AG08396 (cell line): ENCODE data around the gene C19orf44.
"Not testable (repeated sequence)": the region's sequence is repeated elsewhere in the genome, so short reads cannot be mapped to it uniquely, and the experiment has no call there.

ENCODE experiments used
- DNase-seq: peaks from one replicate; pipeline ENCODE4 v3.0.0; 2012; ENCODE audit warnings: low spot score, mixed read lengths

The C19orf44 gene

GRCh38 chr19:16537111-16537510 lies 40.9 kb downstream of the C19orf44 start:
- DNase-seq = no peak

- DNase-seq = no peak
Measured at GRCh38 chr19:16540948-16541347, 44.8 kb downstream of the C19orf44 start.

DNA sequence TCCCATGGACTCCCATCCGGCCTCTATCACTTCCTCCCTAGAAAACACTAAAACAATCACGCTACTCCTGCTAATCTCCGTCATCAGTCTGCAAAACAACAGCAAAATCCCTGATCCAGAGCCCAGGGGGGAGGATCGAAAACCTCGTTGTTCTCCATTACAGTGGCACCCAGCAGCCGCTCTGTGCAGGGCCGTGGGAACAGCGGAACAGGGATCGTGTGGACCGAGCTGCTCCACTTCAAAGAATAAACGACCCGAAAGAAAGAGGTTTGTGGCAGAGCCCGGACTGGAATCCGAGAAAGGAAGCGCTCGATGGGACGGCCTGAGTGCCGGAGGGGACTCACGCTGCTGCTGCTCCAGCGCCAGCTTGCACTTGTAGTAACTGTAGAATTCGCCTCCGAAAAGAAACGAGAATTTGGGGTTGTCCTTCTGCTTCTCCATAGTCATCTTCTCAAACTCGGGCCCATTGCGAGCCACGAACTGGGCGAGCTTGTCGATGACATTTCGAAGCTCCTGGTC lies 45.4 kb downstream of the C19orf44 start:
- DNase-seq = peak; percentile 48

- peak; percentile 99 for DNase-seq
Measured at GRCh38 chr19:16542045-16542909, 46.1 kb downstream of the C19orf44 start, which contains the start of gene CHERP. Gene CHERP, minus strand, starts transcription at chr19:16542437. Its CDS starts 59 bp downstream, at chr19:16542378.

GRCh38 chr19:16542910-16543472 lies 46.8 kb downstream of the C19orf44 start:
- no peak for DNase-seq

DNA sequence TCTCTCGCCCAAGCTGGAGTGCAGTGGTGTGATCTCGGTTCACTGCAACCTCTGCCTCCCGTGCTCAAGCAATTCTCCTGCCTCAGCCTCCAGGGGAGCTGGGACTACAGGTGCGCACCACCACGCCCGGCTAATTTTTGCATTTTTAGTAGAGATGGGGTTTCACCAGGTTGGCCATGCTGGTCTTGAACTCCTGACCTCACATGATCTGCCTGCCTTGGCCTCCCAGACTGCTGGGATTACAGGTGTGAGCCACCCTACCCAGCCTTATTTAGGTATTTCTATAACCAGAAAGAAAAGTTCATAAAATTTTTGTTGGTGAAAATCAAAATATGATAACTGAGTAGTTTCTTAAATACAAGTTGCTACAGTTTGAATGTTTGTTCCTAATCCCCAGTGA lies 47.5 kb downstream of the C19orf44 start:
- DNase-seq = not testable (repeated sequence)

GRCh38 chr19:16544473-16545231 lies 48.5 kb downstream of the C19orf44 start:
- DNase-seq = no peak

GRCh38 chr19:16548956-16549355 lies 52.8 kb downstream of the C19orf44 start:
- no peak for DNase-seq

DNA sequence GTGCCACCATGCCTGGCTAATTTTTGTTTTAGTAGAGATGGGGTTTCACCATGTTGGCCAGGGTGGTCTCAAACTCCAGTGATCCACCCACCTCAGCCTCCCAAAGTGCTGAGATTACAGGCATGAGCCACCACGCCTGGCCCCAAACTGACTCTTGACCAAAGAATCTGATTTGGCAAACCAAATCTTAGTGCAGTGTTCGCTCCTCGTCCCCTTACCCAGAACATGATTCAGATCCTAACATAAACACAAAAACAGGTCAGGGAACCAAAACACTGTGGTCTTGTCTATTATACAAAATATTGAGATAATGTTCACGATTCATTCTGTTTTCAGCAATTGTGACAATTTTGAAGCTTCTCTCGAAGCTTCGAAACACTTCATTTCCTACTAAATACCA lies 55.7 kb downstream of the C19orf44 start:
- DNase-seq = not testable (repeated sequence)

DNA sequence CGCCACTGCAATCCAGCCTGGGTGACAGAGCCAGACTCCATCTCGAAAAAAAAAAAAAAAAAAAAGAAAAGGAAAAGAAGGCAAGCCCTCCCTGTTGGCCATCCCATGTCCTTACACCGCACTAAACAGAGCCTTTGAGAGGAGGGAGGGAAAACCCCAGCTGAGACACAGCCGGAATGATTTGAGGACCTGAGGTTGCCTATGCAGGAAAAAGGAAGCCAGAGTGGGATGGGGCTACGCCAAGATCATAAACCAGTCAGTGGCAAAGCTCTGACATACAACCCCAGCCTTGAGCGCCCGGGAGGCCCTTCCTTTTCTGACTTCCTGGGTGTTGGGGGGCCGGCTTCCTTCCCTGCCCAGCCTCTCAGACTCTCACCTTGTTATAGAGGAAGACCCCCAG lies 58.6 kb downstream of the C19orf44 start:
- DNase-seq = no peak

DNA sequence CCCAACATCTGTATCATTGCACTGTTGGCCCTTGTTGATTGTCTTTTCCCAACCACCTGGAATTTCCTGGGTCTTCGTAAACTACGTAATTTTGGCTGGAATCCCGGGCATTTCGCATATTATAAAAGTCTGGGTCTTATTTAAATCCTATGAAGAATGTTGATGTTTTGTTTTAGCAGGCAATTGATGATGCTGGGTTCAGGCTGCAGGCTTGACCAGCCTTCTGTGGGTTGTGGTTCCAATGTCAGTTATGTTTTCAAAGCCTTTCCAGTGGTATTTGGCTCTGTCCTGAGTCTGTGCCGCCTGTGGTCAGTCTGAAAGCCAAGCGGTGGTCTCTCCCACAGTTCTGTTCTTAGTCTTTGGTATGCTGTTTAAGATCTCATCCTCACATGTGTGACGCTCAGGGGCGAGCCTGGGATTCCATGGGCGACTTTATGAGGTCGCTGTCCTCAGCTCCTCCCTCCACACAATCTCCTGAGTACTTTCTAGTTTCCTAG lies 63.6 kb downstream of the C19orf44 start:
- DNase-seq = no peak

DNA sequence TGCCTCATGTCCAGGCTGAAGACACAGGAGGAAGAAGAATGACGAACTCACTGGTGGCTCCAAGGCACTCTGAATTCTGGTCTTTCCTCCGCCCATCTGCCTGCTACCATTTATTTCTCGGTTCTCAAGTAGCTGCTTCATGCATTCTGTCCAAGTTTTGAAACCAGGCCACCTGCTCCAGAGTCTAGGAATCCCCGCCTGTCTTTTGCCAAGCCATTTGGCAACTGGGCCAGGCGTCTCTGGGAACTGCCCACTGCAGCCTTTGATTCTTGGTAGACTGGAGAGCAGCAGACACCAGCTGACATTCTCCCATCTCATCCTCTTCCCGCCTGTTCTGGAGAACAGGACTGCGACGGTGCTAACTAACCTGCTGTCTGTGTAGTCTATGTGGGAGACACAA lies 65.2 kb downstream of the C19orf44 start:
- no peak for DNase-seq

DNA sequence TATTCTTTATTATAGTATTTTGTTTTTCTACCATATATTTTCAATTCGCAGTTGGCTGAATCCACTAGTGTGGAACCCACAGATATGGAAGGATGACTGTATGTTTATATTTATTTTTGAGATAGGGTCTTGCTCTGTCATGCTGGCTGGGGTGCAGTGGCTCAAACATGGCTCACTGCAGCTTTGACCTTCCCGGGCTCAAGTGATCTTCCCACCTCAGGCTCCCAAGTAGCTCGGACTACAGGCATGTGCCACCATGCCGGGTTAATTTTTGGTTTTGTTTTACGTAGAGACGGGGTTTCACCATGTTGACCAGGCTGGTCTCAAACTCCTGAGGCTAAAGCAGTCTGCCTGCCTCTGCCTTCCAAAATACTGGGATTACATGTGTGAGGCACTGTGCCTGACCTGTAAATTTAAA lies 66.4 kb downstream of the C19orf44 start:
- no peak for DNase-seq

GRCh38 chr19:16564842-16565241 lies 68.6 kb downstream of the C19orf44 start:
- DNase-seq = no peak

DNA sequence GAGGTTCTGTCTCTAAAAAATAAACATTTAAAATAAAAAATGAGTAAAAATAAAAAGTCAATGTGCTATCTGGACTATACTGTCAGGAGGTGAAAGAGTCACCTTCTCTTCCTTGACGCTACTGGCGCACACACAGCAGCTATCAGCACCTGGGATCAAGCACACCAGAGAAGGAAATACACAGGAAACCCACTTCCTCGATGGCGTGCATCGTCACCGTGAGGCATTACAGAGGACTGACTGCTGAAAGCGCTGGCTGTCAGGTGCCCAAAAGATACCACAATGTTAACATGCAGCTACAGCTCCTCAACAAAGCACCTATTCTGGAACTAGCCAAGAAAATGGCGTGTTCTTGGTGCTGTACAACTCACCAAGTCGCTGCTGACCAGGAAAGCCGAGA lies 70.0 kb downstream of the C19orf44 start:
- DNase-seq = no peak

DNA sequence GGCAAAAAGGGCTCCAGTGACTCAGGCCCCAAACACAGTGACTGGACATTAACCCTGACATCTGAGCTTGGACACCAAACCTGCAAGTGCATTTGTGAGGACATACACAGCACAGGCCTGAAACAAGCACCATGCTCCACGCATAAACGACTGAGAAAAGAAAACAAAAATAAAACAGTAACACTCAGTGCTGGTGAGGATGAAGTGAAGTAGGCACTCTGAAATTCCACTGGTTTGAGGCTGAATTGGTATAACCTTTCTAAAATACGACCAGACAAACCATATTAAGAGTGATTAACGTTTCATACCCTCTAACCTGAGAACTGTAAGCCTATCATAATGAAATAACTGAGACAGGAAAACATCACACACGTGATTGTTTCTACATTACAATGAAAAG lies 70.5 kb downstream of the C19orf44 start:
- no peak for DNase-seq

- DNase-seq = no peak
Measured at GRCh38 chr19:16569609-16570320, 73.6 kb downstream of the C19orf44 start.
